IMR-90 (cell line): Measurements from ENCODE around the gene BGN. TPM values are rescaled to one million over a fixed set of nuclear protein-coding genes. Genes with fewer than 3 reads are reported as not detected.

ENCODE experiments used
- ATAC-seq: fragments of 200-7000 bp; cut with Tn5 transposase; 2 replicates; pipeline ENCODE4 v1.9.1; 2020; ENCODE audit warnings: low read depth, mild to moderate bottlenecking, moderate library complexity
- BruUV-seq: library from RNA; stranded (reverse); fragments of 400-500 nt; replicated peaks from 2 replicates; lab custom pipeline; 2021; lab: Mats Ljungman, UMichigan
- CTCF ChIA-PET: fragments of 300-600 bp; formaldehyde crosslinking; extraction: SDS; loops from one replicate; lab custom pipeline; 2021; ENCODE audit warnings: antibody characterized with exemption; lab: Yijun Ruan, JAX
- POLR2A ChIA-PET: fragments of 300-600 bp; sonication (Branson Sonifier 250); formaldehyde crosslinking; loops from one replicate; lab custom pipeline; 2022; ENCODE audit warnings: antibody characterized with exemption; ENCODE audit not compliant: unreplicated experiment; lab: Charles Lee
- DNase-seq: peaks from one replicate; pipeline ENCODE4 v3.0.0; 2013
- H2AFZ ChIP-seq: replicated peaks from 2 replicates; pipeline ENCODE3; 2013; ENCODE audit warnings: low read length, mild to moderate bottlenecking; ENCODE audit not compliant: poor library complexity
- H2AK5ac ChIP-seq: 2 replicates; pipeline ENCODE4 v1.6.1; 2013; ENCODE audit warnings: low read depth, low read length, inconsistent platforms
- H2AK9ac ChIP-seq: replicated peaks from 2 replicates; pipeline ENCODE3; 2013; ENCODE audit warnings: mild to moderate bottlenecking, low read depth, low read length, moderate library complexity; ENCODE audit not compliant: poor library complexity
- H2BK120ac ChIP-seq: 2 replicates; pipeline ENCODE4 v1.6.1; 2013; ENCODE audit warnings: low read depth, low read length, inconsistent platforms
- H2BK15ac ChIP-seq: 3 replicates; pipeline ENCODE4 v1.6.1; 2013; ENCODE audit warnings: low read depth, low read length, inconsistent platforms
- H2BK20ac ChIP-seq: 2 replicates; pipeline ENCODE4 v1.6.1; 2013; ENCODE audit warnings: low read depth, mild to moderate bottlenecking, inconsistent platforms, low read length, moderate library complexity
- H2BK5ac ChIP-seq: 2 replicates; pipeline ENCODE4 v1.6.1; 2013; ENCODE audit warnings: mild to moderate bottlenecking, low read depth, low read length, inconsistent platforms; ENCODE audit not compliant: poor library complexity, severe bottlenecking
- H3K14ac ChIP-seq: replicated peaks from 2 replicates; pipeline ENCODE4 v1.6.1; 2013; ENCODE audit warnings: low read depth, low read length, inconsistent platforms
- H3K18ac ChIP-seq: 2 replicates; pipeline ENCODE4 v1.6.1; 2013; ENCODE audit warnings: low read depth, low read length, control low read depth
- H3K23ac ChIP-seq: 2 replicates; pipeline ENCODE4 v1.6.1; 2013; ENCODE audit warnings: low read depth, low read length, inconsistent platforms
- H3K27ac ChIP-seq: 2 replicates; pipeline ENCODE4 v1.5.1; 2013; ENCODE audit warnings: mild to moderate bottlenecking, control low read depth, low read length; ENCODE audit not compliant: insufficient read depth
- H3K27me3 ChIP-seq: 2 replicates; pipeline ENCODE4 v1.6.1; 2013; ENCODE audit warnings: low read length; ENCODE audit not compliant: control insufficient read depth, insufficient read depth
- H3K36me3 ChIP-seq: 2 replicates; pipeline ENCODE4 v1.6.1; 2013; ENCODE audit warnings: low read length, mixed read lengths; ENCODE audit not compliant: control insufficient read depth, insufficient read depth
- H3K4ac ChIP-seq: 2 replicates; pipeline ENCODE4 v1.6.1; 2013; ENCODE audit warnings: low read depth, low read length, inconsistent platforms
- H3K4me1 ChIP-seq: 2 replicates; pipeline ENCODE4 v1.6.1; 2013; ENCODE audit warnings: low read length, mixed read lengths; ENCODE audit not compliant: control insufficient read depth, insufficient read depth
- H3K4me2 ChIP-seq: 2 replicates; pipeline ENCODE4 v1.6.1; 2013; ENCODE audit warnings: low read depth, mild to moderate bottlenecking, control low read depth, low read length, moderate library complexity
- H3K4me3 ChIP-seq: 2 replicates; pipeline ENCODE4 v1.5.1; 2013; ENCODE audit warnings: low read depth, mild to moderate bottlenecking, control low read depth, low read length, moderate library complexity; ENCODE audit not compliant: insufficient read depth
- H3K56ac ChIP-seq: 2 replicates; pipeline ENCODE4 v1.6.1; 2013; ENCODE audit warnings: low read length, inconsistent platforms; ENCODE audit not compliant: insufficient read depth; ENCODE audit errors: extremely low read depth
- H3K79me1 ChIP-seq, 2 experiments: 2 replicates each; pipeline ENCODE4 v1.6.1; 2013; ENCODE audit warnings: low read length in 2 of 2, inconsistent platforms in 1 of 2, low read depth in 1 of 2
- H3K9ac ChIP-seq: 2 replicates; pipeline ENCODE4 v1.6.1; 2013; ENCODE audit warnings: low read depth, low read length, control low read depth
- H3K9me1 ChIP-seq: 2 replicates; pipeline ENCODE4 v1.6.1; 2013; ENCODE audit warnings: low read length, inconsistent platforms; ENCODE audit not compliant: insufficient read depth
- H3K9me3 ChIP-seq: 2 replicates; pipeline ENCODE4 v1.6.1; 2013; ENCODE audit warnings: low read length; ENCODE audit not compliant: control insufficient read depth, insufficient read depth
- H4K20me1 ChIP-seq: 2 replicates; pipeline ENCODE4 v1.6.1; 2013; ENCODE audit warnings: low read length, inconsistent platforms; ENCODE audit not compliant: insufficient read depth
- H4K5ac ChIP-seq: 2 replicates; pipeline ENCODE4 v1.6.1; 2013; ENCODE audit warnings: mild to moderate bottlenecking, low read depth, low read length, control low read depth
- H4K8ac ChIP-seq, 2 experiments: 2 replicates each; pipeline ENCODE4 v1.6.1; 2013; ENCODE audit warnings: low read depth in 2 of 2, low read length in 2 of 2, control low read depth in 1 of 2, inconsistent platforms in 1 of 2
- H4K91ac ChIP-seq: 2 replicates; pipeline ENCODE4 v1.6.1; 2013; ENCODE audit warnings: low read depth, low read length, inconsistent platforms; ENCODE audit not compliant: insufficient read depth
- BHLHE40 ChIP-seq: fragments of 150-350 bp; IDR thresholded peaks from 2 replicates; pipeline ENCODE4 v1.6.1; 2016; ENCODE audit warnings: mild to moderate bottlenecking, low read depth, low read length
- CEBPB ChIP-seq: IDR thresholded peaks from 2 replicates; pipeline ENCODE4 v1.6.1; 2012; ENCODE audit warnings: low read depth, low read length, improper control_type of control experiment
- CTCF ChIP-seq: conservative IDR thresholded peaks from 2 replicates; pipeline ENCODE4 v1.5.1; 2012; ENCODE audit warnings: mild to moderate bottlenecking, low read depth, low read length, improper control_type of control experiment
- ELK1 ChIP-seq: fragments of 150-350 bp; IDR thresholded peaks from 2 replicates; pipeline ENCODE4 v1.6.1; 2016; ENCODE audit warnings: low read depth, mild to moderate bottlenecking, low read length, moderate library complexity, borderline replicate concordance
- FOS ChIP-seq: fragments of 150-350 bp; IDR thresholded peaks from 2 replicates; pipeline ENCODE4 v1.6.1; 2016; ENCODE audit warnings: low read depth, low read length
- MAFK ChIP-seq: IDR thresholded peaks from 2 replicates; pipeline ENCODE4 v1.6.1; 2012; ENCODE audit warnings: low read depth, low read length, improper control_type of control experiment
- NFE2L2 ChIP-seq: fragments of 150-350 bp; IDR thresholded peaks from 2 replicates; pipeline ENCODE4 v1.6.1; 2016; ENCODE audit warnings: low read depth, mild to moderate bottlenecking, low read length
- RAD21 ChIP-seq: IDR thresholded peaks from 2 replicates; pipeline ENCODE4 v1.6.1; 2012; ENCODE audit warnings: low read length, improper control_type of control experiment
- RFX5 ChIP-seq: IDR thresholded peaks from 2 replicates; pipeline ENCODE4 v1.8.0; 2012; ENCODE audit warnings: low read depth, mild to moderate bottlenecking, low read length, moderate library complexity
- SMC3 ChIP-seq: fragments of 150-350 bp; IDR thresholded peaks from 2 replicates; pipeline ENCODE4 v1.6.1; 2016; ENCODE audit warnings: low read depth, mild to moderate bottlenecking, antibody characterized with exemption, low read length, moderate library complexity
- USF2 ChIP-seq: fragments of 150-350 bp; IDR thresholded peaks from 2 replicates; pipeline ENCODE4 v1.6.1; 2017; ENCODE audit warnings: mild to moderate bottlenecking, antibody characterized with exemption, low read length, low read depth
- WGBS, 2 experiments: methylation state at CpG; one replicate each; pipeline versions ENCODE4 v1.1.5 to v1.1.7; 2013; ENCODE audit warnings: missing lambda C conversion rate in 2 of 2; ENCODE audit not compliant: insufficient read length in 1 of 2; ENCODE audit errors: extremely low coverage in 2 of 2; 5-methylcytosine and 5-hydroxymethylcytosine counted together
- dilution Hi-C: fragments of 300-500 bp; cut with HindIII; formaldehyde crosslinking; loops from one replicate; pipeline ENCODE4 v1.14.3; 2018; ENCODE audit warnings: low sequenced_read_pairs; ENCODE audit not compliant: unreplicated experiment
- in situ Hi-C: fragments of 300-500 bp; cut with MboI; formaldehyde crosslinking; loops from 3 replicates; pipeline ENCODE4 v1.14.3; 2019; ENCODE audit warnings: low sequenced_read_pairs, inconsistent platforms, mixed read lengths
- intact Hi-C: fragments of 100-400 bp; cut with micrococcal nuclease; formaldehyde crosslinking; loops from 2 replicates; pipeline ENCODE4 v1.10.0; 2022
- polyA plus RNA-seq, 3 experiments: library from polyadenylated mRNA; depleted of rRNA; stranded (reverse); fragments of >200 nt; gene quantifications; 2 replicates each; pipeline ENCODE4 v1.2.3, GENCODE V29; 2012; ENCODE audit warnings: low replicate concordance in 1 of 3
- total RNA-seq: library from RNA; depleted of rRNA; stranded (reverse); fragments of >200 nt; gene quantifications from 2 replicates; pipeline ENCODE4 v1.2.3, GENCODE V29; 2012

BGN gene
- total and polyA plus RNA-seq, 2 of the 4 experiments (the other 2 are of a cell fraction): 11.3 to 298 TPM

GRCh38 chrX:153455571-153455970 lies 39.2 kb upstream of the BGN start:
- no peak overlapping the region for H3K4ac ChIP-seq
- H2BK20ac ChIP-seq: no peak overlapping the region
- ChIA-PET POLR2A (no interaction called here), CTCF (no interaction called here)
- H2AFZ ChIP-seq: no peak overlapping the region
- H3K9me1 ChIP-seq: no peaks in the 10 kb centered on the region; the same call in 1 of the 2 replicates
- H2BK5ac ChIP-seq: no peak overlapping the region
- H3K9ac ChIP-seq: no peak overlapping the region
- H3K14ac ChIP-seq: no peak overlapping the region
- no peak for ATAC-seq
- no peak overlapping the region for H4K5ac ChIP-seq
- no peak overlapping the region for H3K4me2 ChIP-seq
- dilution Hi-C loops: no loop called here
- no peak overlapping the region for H3K56ac ChIP-seq
- H4K91ac ChIP-seq: no peak overlapping the region
- H4K8ac ChIP-seq: no peak overlapping the region
- in situ Hi-C loops: loop anchor here (25.0 kb wide), 1 partner anchor 418 kb away; no protein-coding TSS in a partner anchor
- H4K20me1 ChIP-seq: no peaks in the 10 kb centered on the region
- BruUV-seq: no TSS peak
- no peaks in the 10 kb centered on the region for H3K79me1 ChIP-seq
- H3K4me3 ChIP-seq: no peak overlapping the region
- 78% methylated on average over 12 of the region's 16 CpGs; no CpG with 5 or more reads in 1 of the 2 experiments for WGBS, 2 experiments
- H2BK120ac ChIP-seq: no peak overlapping the region
- H2AK9ac ChIP-seq: no peak overlapping the region
- H3K4me1 ChIP-seq: no peaks in the 10 kb centered on the region
- H3K23ac ChIP-seq: no peak overlapping the region
- no peak overlapping the region for H2BK15ac ChIP-seq
- no peak overlapping the region for H2AK5ac ChIP-seq
- H3K18ac ChIP-seq: no peak overlapping the region
- H3K27me3 ChIP-seq: no peaks in the 10 kb centered on the region
- H3K36me3 ChIP-seq: 0 out of 2 replicates have a peak, but pooled peaks cover 2% of the 10 kb centered on the region
- H3K9me3 ChIP-seq: no peaks in the 10 kb centered on the region; the same call in 1 of the 2 replicates
- intact Hi-C loops: no loop called here
- H3K27ac ChIP-seq: no peak overlapping the region
- no peak for DNase-seq
- TF ChIP-seq FOS (no peak), SMC3 (no peak), CTCF (no peak), BHLHE40 (no peak), USF2 (no peak), NFE2L2 (no peak), CEBPB (no peak), RAD21 (no peak), ELK1 (no peak), MAFK (no peak), RFX5 (no peak)
